EH (cell line): ENCODE results near the gene MBD4.

Experiments
- DNase-seq: peaks from one replicate; pipeline ENCODE4 v3.0.0-alpha.2; 2015; ENCODE audit warnings: low read depth

Gene MBD4

DNA sequence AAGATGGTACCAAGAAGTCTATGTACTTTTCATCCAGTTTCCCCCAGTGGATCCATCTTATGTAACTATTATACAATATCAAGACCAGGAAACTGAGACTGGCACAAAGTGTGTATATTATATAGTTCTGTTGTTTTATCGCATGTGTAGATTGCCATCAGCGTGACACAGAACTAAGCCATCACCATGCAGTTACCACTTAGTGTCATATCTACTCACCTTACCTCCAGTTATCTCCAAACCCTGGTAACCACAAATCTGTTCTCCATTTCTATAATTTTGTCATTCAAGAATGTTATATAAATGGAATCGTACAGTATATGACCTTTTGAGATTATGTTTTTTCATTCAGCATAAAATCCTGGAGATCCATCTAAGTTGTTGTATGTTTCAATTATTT lies 23.3 kb upstream of the MBD4 start:
- DNase-seq = no peak

DNA sequence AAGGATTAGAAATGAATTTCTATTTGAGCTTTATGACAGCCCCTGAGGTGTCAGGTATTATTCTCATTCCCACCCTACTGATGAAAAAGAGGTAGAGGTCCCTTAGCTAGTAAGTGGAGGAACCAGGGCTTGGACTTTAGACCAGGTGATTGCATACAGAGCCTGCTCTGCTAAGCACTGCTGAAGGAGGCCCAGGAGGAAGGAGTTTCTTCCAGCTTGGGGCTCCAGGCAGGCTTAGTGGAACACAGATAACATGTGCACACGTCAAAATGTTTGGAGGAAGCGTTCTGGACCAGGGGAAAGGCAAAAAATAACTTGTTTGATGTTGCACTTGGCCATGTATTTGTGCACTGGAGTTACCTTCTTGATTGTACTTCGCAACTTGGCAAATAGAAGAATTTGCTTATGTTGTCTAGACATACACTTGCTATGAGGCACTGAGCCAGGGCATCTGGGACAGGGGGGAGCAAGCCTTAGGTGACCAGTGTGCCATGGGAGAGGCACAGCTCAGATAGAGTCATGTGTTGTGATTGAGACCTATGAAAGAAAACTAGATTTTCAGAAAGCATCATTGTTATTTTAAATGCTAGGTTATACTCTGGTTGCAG lies 22.7 kb upstream of the MBD4 start:
- DNase-seq = no peak

DNA sequence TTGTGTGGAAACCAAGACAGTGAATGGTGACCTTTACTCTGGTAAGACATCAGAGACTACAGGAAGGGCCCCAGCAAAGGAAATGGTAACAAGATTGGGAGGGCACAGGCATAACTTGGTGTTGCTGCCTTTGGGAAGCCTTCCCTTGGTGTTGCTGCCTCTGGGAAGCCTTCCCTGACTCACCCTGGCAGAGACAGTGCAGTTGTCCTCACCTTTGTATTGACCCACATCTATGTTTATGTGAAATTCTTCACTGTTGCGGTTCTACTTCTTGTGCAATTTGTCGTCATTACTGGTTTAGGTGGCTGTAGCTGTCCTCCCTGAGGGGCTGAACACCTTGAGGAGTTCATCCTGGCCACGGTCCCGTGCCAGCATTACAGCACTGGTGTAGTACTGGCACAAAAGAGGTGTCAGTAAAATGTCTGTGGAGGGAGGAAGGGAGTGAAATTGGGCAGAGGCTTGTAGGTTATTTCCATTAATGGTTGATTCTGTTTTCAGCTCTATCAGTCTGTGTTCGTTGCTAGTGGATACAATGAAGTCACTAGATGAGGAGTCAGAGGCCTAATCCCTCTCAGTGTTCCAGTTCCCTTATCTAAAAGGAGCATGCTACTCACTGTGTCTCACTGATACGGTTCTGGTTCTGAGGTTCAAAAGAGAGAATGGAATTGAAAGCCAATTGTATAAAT lies 21.9 kb upstream of the MBD4 start:
- peak; percentile 24 for DNase-seq

DNA sequence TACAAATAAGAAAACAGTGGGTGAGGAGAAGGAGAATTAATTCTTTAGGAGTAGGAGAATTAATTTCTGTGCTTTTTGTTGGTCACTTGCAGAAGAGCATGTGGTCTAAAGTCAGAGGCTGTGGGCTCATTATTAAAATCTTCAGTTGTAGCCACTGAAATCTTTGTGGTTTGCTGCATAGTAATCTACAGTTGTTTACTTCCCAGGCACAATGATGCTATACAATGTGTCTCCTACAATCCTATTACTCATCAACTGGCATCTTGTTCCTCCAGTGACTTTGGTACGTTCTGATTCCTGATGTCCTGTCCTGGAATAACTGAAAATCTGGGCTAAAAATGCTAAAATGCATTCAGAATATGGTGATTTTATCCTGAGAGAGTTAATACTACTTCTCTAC lies 21.3 kb upstream of the MBD4 start:
- peak; percentile 83 for DNase-seq

DNA sequence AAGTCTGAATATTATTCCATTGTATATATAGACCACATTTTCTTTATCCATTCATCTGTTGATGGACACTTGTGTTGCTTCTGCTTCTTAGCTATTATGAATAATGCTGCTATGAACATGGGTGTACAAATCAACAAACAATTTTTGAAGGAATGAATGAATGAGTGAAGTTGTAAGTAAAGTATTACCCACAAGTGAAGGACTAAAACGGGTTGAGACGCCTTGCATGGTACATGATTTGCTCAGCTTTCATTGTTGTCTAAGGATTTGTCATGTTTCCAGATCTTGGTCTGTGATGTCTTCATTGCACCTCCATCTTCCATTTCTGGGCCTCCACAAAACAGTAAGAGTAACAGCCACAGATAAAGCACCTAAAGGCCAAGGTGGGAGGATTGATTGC lies 20.8 kb upstream of the MBD4 start:
- DNase-seq = no peak

DNA sequence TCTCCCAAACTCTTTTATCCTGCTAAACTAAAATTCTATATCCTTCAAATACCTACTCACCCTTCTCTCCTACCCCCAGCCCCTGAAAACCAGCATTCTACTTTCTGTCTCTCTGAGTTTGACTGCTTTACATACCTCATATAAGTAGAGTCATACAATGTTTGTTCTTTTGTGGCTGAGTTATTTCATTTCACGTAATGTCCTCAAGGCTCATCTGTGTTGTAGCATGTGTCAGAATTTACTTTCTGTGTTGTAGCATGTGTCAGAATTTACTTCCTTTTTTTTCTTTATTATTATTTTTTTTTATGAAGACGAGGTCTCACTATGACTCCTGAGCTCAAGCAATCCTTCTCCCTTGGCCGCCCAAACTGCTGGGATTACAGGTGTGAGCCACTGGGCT lies 20.4 kb upstream of the MBD4 start:
- DNase-seq = no peak

DNA sequence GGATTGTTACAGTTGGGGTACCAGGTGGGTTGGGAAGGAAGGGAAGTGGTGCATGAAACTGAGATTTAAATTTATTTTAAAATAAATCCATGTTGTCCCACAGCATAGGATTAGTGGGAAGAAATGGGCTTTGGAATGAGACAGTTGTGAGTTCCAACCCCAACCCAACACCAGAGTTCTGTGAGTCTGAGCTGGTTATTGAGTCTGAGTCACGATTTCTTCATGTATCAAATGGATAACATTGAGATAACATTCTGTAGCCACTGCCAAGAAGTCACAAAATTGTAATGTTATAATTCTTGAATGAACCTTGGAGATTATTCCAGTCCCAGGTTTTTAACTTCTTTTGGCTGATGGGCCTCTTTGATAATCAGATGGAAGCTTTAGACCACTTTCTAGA lies 14.0 kb upstream of the MBD4 start:
- DNase-seq = no peak

DNA sequence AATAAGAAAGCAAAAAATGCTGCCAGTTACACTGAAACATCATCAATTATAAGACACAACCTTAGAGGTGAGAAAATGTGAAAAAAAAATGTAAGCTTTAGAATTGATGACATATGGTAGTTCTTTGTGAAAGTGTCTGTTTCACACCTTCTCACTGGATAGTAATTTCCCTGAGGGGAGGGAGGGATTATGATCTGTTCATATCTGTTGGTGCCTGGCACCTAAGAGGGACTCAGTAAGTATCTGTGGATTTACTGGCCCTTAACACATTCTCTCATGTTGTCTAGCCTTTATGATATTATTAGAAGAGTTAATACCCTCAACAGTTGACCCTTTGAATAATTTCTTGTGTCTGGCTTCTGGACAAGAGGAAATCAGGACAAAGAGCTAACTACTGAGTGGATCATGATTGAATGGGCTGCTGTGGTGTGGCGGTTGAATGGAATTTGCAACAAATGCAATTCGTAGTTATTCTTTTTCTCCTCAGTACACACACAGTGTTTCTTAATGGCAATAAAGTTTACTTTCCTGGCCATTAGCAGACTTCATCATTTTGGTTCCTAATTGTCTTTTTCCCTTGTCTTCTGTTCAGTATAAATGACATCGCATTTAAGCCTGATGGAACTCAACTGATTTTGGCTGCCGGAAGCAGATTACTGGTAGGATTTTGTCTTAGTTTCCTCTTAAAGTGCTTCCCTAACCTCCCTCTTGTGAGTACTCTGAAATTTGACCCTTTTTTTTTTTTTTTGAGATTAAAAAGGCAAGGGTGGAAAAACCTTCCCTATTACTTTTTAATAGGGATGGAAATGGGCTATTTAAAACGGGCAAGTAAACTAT lies 9.7 kb upstream of the MBD4 start:
- no peak for DNase-seq

DNA sequence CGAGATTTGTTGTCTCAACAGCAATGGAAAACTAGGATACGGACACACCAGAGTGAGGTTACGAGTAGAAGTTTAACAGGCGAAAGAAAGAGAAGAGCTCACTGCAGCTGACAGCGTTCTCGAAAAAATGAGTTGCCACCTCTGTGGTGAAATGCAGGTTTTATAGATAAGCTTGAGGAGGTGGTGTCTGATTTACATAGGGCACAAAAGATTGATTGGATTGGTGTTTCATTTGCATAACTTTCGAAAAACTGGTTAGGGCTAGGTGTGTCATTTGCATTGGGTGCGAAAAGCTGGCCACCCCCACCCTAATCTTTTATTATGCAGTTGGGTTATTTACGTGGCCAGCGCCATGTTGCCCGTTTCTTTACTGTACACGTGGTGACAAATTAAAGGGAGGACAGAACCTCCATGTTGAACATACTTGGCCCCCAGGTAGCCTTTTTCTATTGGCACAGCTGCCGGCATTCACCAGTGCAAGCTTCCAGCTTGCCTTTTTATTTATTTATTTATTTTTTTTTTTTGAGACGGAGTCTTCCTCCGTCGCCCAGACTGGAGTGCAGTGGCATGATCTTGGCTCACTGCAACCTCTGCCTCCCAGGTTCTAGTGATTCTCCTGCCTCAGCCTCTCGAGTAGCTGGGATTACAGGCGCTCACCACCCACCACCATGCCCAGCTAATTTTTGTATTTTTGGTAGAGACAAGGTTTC lies 8.6 kb upstream of the MBD4 start:
- no peak for DNase-seq

DNA sequence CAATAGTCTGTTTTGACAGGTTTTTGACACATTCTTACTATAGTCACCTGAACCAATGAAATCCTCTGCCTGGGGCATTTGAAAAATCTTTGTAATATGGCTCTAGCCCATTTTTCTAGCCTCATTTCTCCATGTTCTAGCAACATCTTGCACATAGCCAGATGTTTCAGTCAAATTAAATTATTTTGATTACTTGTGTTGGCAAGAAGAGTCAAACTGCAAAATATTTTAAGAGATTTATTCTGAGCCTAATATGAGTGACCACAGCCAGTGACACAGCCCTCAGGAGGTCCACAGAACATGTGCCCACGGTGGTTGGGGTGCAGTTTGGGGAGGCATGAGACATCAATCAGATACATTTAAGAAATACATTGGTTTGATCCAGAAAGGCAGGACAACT lies 7.2 kb upstream of the MBD4 start:
- no peak for DNase-seq

DNA sequence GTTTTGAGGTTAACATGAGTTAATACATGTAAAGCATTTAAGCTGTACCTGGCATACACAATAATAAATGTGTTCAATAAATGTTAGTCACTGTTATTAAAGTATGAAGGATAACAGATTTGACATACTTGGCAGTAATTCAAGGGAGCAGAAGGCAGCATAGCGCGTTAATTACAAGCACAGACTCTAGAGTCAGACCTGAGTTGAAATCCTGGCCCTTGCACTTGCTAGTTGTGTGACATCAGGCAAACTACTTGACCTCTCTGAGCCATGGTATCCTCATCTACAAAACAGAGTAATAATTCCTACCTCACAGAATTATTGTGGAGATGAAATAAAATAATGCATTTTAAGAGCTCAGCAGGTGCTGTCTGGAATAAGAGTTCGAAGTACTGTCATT lies 5.7 kb upstream of the MBD4 start:
- no peak for DNase-seq

DNA sequence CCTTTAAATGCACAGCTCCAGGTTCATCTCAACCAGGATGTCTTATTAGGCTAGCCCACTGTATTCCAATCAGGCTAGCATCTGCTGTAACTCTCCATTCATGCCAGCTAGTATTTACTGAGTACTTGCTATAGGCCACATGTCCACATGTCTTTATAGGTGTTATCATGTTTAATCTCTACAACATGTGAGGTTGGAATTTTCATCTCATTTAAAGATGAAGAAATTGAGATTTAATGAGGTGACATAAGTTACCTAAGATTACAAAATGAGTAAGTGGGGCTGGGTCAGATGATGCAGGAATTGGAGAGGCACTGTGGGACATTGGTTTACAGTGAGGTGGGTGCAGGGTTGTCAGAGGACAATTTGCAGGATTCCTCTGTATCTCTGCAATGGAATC lies 3.2 kb upstream of the MBD4 start:
- DNase-seq = no peak

DNA sequence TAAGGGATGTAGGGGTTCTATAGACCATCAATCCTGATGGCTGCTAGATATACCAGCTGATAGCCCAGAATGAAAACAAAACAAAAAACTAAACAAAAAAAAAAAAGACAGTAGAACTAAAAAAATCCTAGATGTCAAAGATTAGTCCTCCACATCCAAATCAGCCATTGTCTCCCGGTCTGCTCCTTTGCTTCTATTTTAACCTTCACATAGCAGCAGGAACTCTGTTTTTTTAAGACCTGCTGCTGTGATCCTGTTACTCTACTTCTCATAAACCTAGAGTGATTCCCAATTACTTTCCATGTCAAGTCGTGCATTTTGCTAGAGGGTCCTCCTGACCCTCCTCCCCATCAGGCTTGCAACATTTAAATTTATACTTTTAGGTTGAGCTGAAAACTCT lies 2.7 kb upstream of the MBD4 start:
- DNase-seq = no peak

DNA sequence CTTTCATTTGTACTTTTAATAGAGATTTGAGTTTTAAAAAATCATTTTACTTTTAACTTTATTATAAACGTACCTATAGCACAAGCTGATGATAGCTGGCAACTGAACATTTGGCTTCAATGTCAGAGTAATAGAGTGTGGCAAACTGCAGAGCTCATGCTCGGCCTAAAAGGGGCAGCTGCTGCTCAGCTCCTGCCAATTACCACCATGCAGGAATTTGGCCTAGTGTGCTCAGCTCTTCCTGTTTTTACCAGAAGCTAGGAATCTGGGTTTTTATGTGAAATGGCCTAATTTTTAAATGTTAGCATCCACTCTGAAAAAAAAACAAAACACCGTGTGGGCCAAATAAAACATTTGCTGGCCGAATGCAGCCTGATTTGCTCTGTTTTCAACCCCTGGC lies 2.0 kb upstream of the MBD4 start:
- DNase-seq = peak; percentile 82

DNA sequence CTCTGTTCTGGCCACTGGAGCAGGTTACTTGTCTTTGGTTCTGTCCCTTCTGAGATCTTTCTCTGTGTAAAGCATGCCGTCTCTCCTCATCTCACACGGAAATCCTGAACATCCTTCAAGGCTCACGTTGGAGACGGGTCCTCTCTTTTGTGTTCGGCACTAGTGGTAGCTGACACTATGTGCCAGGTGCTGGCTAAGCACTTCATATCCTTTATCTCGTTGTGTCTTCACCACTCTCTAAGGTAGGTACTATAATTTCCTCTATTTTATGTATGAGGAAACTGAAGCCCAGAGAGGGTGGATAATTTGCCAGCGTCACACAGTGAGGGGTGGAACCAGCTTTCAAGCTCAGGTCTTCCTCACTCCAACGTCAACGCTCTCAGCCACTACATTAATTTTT lies 1.5 kb upstream of the MBD4 start:
- DNase-seq = no peak

DNA sequence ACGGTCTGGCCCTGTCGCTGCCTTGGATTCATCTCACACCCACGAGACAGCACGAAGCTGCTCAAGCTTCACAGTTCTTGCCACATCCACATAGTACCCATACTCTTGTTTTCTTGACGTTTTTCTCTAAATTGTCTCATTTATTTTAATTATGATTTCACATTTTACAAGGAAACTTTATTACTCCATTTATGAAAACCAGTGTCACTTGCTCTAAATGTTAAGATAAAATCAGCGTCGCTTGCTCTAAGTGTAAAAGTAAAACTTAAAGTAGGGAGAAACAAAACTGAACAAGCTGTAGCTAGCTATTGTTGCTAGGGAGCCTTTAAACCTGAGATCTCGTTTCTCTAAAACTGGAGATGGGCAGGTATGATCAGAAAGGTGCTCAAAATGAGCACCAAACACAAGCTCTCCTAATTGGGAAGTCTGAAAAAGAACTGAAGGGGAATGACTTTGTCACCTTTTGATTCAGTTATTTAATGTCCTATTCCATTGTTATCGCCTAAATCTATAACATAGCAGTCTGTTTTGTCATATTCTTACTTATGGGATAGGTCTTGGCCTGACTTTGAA lies 956 bp upstream of the MBD4 start:
- no peak for DNase-seq

DNA sequence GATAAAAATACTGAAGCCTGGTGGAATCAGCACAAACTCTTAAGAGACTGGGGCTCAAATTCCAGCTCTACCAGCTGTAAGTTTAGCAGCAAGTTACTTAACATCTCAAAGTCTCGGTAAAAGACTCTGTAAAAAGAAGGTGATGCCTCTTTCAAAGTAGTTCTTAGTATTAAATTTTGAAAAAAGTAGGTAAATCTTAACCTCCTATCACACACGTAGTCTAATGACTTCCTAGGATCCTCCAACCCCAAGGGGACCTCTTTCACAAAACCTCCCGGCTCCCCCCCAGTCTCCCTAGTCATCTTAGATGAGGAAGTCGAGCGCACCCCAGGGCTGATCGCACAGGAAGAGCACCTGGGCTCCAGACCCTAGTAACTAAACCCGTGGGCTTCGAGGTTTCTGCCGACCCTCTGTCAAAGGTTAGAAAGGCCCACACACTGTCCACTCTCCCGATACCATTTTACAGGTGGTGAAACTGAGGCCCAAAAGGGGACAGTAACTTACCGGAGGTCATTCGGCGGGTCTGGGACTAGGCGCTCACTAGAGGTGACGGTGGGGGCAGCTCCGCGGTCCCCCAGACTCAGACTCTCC lies 427 bp downstream of the MBD4 start:
- peak; percentile 34 for DNase-seq

DNA sequence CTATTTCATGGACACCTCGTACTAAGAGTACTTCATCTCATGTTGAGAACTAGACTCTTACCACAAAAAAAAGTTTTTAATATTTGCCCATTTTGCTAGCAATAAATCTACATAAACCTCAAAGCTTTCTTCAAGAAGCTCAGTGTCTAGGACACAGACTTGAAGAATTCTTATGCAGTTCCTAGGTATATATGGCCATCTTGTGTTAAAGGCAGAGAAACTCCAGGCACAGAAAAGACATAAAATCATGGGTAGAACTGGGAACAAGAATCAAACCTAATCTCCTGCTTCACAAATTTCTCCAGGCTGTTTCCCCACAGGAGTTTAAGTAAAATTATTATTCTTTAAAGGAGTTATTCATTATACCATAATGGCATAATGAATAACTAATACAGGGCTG lies 4.4 kb downstream of the MBD4 start:
- DNase-seq = no peak

DNA sequence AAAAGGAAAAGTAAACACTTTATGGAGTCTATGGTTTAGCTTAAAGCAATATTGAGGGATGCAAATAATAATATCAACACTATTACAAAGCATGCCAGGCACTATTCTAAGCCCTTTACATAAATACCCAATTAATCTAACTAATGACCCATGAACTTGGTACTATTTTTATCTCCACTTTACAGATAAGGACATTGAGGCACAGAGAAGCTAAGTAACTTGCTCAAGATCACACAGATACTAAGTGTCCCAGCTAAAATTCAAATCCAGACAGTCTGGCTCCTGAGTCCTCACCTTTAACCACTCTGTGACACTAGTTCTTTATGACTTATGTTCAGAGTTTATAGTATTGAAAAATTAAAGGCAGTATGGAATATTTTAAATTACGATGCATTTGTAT lies 5.6 kb downstream of the MBD4 start:
- no peak for DNase-seq

DNA sequence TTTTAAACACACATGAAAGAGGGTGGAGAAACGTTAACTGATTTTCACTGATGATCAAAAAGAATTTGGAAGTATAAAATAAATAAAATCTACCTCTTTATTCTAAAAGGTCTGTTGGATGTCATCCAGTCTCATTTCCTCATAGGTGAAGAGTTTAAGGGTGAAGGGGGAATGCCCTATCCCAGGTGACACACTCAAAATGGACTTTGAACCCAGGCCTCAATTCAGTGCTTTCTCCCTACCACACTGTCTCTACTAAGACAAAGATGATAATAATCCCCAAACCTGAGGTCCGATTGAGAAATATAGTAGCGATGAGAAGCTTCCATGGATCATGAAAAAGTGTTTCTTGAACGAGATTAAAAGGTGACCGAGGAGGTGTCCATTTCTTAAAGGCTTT lies 6.2 kb downstream of the MBD4 start:
- DNase-seq = no peak

DNA sequence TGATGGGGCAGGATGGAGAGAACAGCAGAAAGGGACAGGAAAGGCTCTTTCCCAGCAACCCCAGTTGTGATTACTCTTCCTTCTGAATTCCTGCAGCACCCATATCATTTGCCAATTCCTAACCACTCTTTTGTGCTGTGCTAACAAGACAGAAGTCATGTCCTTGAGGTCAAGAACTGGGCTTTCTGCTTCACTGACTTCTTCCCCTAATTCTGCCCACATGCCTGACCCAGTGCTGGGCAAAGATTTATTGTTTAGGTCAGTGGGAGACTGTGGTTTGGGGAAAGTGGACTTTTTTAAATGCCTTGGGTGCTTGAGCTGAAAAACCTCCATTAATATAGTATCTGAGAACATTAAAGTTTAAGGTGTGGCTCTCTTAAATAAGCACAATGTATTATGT lies 7.1 kb downstream of the MBD4 start:
- no peak for DNase-seq

DNA sequence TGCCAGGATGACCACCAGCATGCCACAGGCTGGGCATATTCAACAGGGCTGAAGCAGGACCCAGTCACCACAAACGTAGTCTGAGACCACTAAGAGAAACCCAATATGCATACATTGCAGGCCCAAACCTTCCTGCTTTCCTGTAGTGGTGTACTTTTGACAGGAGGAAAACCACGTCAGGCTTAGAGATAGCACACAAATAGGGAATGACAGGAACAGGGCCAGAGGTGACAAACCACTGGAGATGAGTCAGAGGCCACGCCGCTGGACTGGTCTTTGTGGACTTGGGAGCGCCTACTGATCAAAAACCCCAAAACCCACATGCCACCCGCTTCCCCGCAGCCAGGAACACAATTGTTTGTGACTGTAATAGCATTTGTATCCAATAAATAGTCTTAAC lies 7.7 kb downstream of the MBD4 start:
- DNase-seq = no peak
